Glutamatergic neuron (in vitro differentiated cells): Measurements from ENCODE around the gene SLC36A4. TPM values are rescaled to one million over a fixed set of nuclear protein-coding genes. Genes with fewer than 3 reads are reported as not detected.

Experiments used
- DNase-seq: peaks from one replicate; pipeline ENCODE4 v3.0.0; 2022
- H3K27ac Mint-ChIP-seq: one replicate; pipeline ENCODE4 v1.8.0; 2020; ENCODE audit warnings: mild to moderate bottlenecking, mixed read lengths, inconsistent platforms; ENCODE audit not compliant: unreplicated experiment
- H3K27me3 Mint-ChIP-seq: one replicate; pipeline ENCODE4 v1.8.0; 2020; ENCODE audit warnings: mild to moderate bottlenecking, moderate library complexity, mixed read lengths, inconsistent platforms; ENCODE audit not compliant: unreplicated experiment
- H3K36me3 Mint-ChIP-seq: one replicate; pipeline ENCODE4 v1.8.0; 2020; ENCODE audit warnings: mild to moderate bottlenecking, mixed read lengths, inconsistent platforms; ENCODE audit not compliant: unreplicated experiment
- H3K4me1 Mint-ChIP-seq: one replicate; pipeline ENCODE4 v1.8.0; 2020; ENCODE audit warnings: mild to moderate bottlenecking, low read depth, mixed read lengths, inconsistent platforms; ENCODE audit not compliant: unreplicated experiment
- H3K4me3 Mint-ChIP-seq: one replicate; pipeline ENCODE4 v1.8.0; 2020; ENCODE audit warnings: mild to moderate bottlenecking, mixed read lengths, inconsistent platforms; ENCODE audit not compliant: unreplicated experiment
- H3K9me3 Mint-ChIP-seq: one replicate; pipeline ENCODE4 v1.8.0; 2020; ENCODE audit warnings: mild to moderate bottlenecking, moderate library complexity, mixed read lengths, inconsistent platforms; ENCODE audit not compliant: unreplicated experiment
- total RNA-seq: library from RNA; stranded (reverse); fragmentation: NEBNext Ultra II Directional; extraction: Animal tissue kit (Norgen Biotek cat#: 25700); gene quantifications from one replicate; pipeline ENCODE4 v1.2.1, GENCODE V29; 2021; ENCODE audit not compliant: unreplicated experiment
- TF ChIP-seq, protein P1 (sequence below): fragments of 200-600 bp; sonication (generic); IDR thresholded peaks from one replicate; pipeline ENCODE4 v1.5.0; 2021; ENCODE audit not compliant: partially characterized antibody, unreplicated experiment

SLC36A4 gene
- total RNA-seq, 1 donor from 2014 or later = 33.1 TPM

DNA sequence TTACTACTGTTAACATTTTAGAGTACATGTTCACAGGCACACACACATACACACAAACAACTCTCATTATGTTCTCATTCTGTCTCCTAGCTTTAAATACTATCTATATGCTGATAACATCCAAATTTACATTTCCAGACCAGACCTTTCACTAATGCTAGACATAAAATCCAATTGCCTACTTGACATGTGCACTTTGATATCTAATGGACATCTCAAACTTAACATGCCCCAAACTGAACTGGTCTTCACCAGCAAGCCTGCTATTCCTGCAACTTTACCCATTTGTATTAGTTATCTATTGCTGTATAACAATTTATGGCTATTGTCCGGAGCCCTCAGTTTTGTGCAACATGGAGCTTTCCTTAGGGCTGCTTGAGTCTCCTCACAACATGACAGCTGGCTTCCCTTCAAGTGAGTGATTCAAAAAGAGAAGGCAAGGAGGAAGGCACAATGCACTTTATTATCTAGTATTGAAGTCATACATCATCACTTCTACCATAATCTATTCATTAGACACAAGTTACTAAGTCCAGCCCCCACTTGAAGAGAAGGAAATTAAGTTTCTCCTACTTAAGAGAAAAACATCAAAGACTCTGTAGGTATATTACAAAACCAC is 3.0 kb downstream of the SLC36A4 start:
- no peak for DNase-seq
- Mint-ChIP-seq H3K9me3 (peaks cover 4% of the 10 kb centered on the region), H3K27me3 (peaks cover 4% of the 10 kb centered on the region), H3K36me3 (no peaks in the 10 kb centered on the region), H3K4me3 (peak overlapping the region; percentile 4), H3K27ac (peak overlapping the region; percentile 0), H3K4me1 (peaks cover 21% of the 10 kb centered on the region)
- TF ChIP-seq, protein P1, sequence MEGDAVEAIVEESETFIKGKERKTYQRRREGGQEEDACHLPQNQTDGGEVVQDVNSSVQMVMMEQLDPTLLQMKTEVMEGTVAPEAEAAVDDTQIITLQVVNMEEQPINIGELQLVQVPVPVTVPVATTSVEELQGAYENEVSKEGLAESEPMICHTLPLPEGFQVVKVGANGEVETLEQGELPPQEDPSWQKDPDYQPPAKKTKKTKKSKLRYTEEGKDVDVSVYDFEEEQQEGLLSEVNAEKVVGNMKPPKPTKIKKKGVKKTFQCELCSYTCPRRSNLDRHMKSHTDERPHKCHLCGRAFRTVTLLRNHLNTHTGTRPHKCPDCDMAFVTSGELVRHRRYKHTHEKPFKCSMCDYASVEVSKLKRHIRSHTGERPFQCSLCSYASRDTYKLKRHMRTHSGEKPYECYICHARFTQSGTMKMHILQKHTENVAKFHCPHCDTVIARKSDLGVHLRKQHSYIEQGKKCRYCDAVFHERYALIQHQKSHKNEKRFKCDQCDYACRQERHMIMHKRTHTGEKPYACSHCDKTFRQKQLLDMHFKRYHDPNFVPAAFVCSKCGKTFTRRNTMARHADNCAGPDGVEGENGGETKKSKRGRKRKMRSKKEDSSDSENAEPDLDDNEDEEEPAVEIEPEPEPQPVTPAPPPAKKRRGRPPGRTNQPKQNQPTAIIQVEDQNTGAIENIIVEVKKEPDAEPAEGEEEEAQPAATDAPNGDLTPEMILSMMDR = no peak

DNA sequence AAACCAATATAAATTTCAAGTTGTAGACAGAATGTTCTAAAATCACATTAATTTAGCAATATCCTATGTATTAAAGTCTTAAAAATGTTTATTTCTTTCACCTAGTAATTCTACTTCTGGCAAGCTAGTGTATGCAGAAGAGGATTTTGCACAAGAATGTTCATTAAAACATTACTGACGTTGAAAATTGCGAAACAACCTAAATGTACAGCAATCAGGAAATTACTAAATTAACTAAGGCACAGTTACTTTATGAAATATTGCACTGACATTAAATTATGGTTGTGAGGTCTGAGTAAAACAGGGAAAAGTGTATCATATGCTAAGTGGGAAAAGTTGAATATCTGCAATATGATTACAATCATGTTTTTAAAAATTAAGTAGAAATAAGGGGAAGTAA is 4.1 kb downstream of the SLC36A4 start:
- TF ChIP-seq, protein P1 = no peak
- H3K27ac Mint-ChIP-seq = no peak overlapping the region
- no peak overlapping the region for H3K4me3 Mint-ChIP-seq
- no peaks in the 10 kb centered on the region for H3K36me3 Mint-ChIP-seq
- DNase-seq = no peak
- H3K4me1 Mint-ChIP-seq = peaks cover 21% of the 10 kb centered on the region
- peaks cover 4% of the 10 kb centered on the region for H3K27me3 Mint-ChIP-seq
- peaks cover 4% of the 10 kb centered on the region for H3K9me3 Mint-ChIP-seq

DNA sequence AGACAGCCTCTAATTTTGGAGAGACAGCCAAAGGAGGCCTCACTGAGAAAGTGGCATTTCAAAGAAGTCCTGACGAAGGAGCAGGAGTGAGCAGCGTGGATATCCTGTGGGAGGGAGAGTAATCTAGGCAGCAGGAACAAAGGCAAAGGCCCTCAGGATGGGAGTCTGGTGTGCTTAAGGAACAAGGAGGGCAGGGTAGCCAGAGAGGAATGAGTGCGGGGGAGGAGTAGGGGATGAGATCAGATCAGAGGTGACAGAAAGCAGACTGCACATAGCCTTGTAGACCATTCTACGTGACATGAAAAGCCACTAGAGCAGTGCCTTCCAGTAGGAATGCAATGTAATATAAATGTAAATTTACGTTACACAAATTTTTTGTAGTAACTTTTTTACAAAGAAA is 5.6 kb downstream of the SLC36A4 start:
- Mint-ChIP-seq H3K27ac (peak overlapping the region; percentile 70), H3K4me1 (peaks cover 21% of the 10 kb centered on the region), H3K9me3 (peaks cover 2% of the 10 kb centered on the region), H3K27me3 (peaks cover 2% of the 10 kb centered on the region), H3K4me3 (peak overlapping the region; percentile 26), H3K36me3 (peaks cover 9% of the 10 kb centered on the region)
- DNase-seq = peak; percentile 33
- TF ChIP-seq, protein P1 = no peak

DNA sequence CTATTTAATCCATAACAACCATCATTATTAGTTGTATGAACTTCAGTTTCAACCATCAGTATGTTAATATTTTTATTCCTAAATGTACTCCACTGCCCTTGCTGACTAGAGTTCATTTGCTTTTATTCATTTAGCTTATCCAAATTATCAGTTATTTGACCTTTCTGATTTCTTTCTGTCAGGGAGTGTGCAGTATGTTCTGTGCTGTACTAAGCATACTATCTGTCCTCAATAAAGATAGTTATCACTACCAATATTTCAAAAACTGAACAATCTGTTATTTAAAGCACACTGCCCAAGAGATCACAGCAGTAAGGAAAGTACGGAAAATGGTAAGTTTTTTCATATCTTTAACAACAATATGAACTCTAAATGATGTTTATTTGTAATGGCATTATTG is 8.3 kb downstream of the SLC36A4 start:
- Mint-ChIP-seq H3K9me3 (no peaks in the 10 kb centered on the region), H3K27me3 (no peaks in the 10 kb centered on the region), H3K4me1 (peaks cover 7% of the 10 kb centered on the region), H3K27ac (no peak overlapping the region), H3K36me3 (peaks cover 17% of the 10 kb centered on the region), H3K4me3 (no peak overlapping the region)
- DNase-seq = no peak
- TF ChIP-seq, protein P1 = no peak

DNA sequence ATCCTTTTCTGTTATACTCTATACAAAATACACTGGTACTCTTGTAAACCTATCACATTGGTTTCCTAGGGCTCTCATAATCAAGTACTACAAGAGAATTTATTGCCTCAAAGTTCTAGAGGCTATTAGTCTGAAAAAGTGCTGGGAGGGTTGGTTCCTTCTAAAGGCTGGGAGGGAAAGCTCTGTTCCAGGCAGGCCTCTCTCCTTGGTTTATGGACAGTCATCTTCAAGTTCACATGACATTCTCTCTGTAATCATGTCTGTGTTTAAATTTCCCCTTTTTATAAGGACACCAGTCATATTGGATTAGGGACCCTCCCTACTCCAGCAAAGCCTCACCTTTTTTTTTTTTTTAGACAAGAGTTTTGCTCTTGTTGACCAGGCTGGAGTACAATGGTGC is 9.1 kb downstream of the SLC36A4 start:
- Mint-ChIP-seq H3K4me3 (no peak overlapping the region), H3K27me3 (no peaks in the 10 kb centered on the region), H3K9me3 (no peaks in the 10 kb centered on the region), H3K4me1 (peaks cover 7% of the 10 kb centered on the region), H3K36me3 (peaks cover 17% of the 10 kb centered on the region), H3K27ac (no peak overlapping the region)
- TF ChIP-seq, protein P1 = no peak
- DNase-seq = no peak
